Panc1 (cell line): ENCODE measurements around the gene CX3CL1.

Experiments
- TF ChIP-seq, protein P1 (sequence below): fragments of 450-650 bp; IDR thresholded peaks from 2 replicates; pipeline ENCODE4 v1.5.1; 2017; ENCODE audit warnings: mild to moderate bottlenecking
- TF ChIP-seq, protein P2 (sequence below), 2 experiments: IDR thresholded peaks; 2 replicates each; pipeline ENCODE4 v1.6.1; 2011 to 2012; ENCODE audit warnings: low read depth in 2 of 2, control low read depth in 1 of 2, low read length in 1 of 2, mild to moderate bottlenecking in 1 of 2, moderate library complexity in 1 of 2; ENCODE audit not compliant: insufficient read depth in 1 of 2

DNA sequence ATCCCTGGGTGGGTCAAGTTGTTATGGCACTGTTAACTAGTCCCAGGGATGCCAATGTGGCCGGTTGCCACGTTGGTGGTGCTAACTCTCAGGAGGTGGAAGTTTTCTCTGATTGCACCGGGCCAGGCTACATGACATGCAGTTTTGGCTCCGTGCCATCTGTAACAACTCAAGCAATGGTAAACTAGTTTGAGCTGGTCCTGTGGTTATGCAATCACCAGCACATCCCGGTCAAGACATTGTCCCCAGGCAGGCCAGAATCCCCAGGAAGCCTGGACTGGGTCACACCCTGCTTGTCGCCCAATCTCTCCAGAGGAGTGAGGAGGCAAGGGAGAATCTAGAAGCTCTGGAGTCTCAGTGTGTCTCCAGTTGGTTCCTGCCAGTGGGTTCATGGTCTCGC lies 22.2 kb downstream of the CX3CL1 start:
- TF ChIP-seq, protein P1, sequence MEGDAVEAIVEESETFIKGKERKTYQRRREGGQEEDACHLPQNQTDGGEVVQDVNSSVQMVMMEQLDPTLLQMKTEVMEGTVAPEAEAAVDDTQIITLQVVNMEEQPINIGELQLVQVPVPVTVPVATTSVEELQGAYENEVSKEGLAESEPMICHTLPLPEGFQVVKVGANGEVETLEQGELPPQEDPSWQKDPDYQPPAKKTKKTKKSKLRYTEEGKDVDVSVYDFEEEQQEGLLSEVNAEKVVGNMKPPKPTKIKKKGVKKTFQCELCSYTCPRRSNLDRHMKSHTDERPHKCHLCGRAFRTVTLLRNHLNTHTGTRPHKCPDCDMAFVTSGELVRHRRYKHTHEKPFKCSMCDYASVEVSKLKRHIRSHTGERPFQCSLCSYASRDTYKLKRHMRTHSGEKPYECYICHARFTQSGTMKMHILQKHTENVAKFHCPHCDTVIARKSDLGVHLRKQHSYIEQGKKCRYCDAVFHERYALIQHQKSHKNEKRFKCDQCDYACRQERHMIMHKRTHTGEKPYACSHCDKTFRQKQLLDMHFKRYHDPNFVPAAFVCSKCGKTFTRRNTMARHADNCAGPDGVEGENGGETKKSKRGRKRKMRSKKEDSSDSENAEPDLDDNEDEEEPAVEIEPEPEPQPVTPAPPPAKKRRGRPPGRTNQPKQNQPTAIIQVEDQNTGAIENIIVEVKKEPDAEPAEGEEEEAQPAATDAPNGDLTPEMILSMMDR = no peak
- TF ChIP-seq, protein P2, sequence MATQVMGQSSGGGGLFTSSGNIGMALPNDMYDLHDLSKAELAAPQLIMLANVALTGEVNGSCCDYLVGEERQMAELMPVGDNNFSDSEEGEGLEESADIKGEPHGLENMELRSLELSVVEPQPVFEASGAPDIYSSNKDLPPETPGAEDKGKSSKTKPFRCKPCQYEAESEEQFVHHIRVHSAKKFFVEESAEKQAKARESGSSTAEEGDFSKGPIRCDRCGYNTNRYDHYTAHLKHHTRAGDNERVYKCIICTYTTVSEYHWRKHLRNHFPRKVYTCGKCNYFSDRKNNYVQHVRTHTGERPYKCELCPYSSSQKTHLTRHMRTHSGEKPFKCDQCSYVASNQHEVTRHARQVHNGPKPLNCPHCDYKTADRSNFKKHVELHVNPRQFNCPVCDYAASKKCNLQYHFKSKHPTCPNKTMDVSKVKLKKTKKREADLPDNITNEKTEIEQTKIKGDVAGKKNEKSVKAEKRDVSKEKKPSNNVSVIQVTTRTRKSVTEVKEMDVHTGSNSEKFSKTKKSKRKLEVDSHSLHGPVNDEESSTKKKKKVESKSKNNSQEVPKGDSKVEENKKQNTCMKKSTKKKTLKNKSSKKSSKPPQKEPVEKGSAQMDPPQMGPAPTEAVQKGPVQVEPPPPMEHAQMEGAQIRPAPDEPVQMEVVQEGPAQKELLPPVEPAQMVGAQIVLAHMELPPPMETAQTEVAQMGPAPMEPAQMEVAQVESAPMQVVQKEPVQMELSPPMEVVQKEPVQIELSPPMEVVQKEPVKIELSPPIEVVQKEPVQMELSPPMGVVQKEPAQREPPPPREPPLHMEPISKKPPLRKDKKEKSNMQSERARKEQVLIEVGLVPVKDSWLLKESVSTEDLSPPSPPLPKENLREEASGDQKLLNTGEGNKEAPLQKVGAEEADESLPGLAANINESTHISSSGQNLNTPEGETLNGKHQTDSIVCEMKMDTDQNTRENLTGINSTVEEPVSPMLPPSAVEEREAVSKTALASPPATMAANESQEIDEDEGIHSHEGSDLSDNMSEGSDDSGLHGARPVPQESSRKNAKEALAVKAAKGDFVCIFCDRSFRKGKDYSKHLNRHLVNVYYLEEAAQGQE (IDR thresholded peaks at IDR 0.05; ENCODE audit: insufficient read depth in 1 of 2, low read depth in 2 of 2, low read length in 1 of 2) = no peak
